Thyroid gland (tissue), 4 donors: ENCODE results near the gene PLBD2. TPM values are rescaled to one million over a fixed set of nuclear protein-coding genes. Genes with fewer than 3 reads are reported as not detected.
A peak's percentile ranks its signal among the peaks of the same experiment; 100 is the strongest.

Source experiments
- DNase-seq, 2 donors: peaks; one replicate each; pipeline ENCODE4 v3.0.0-alpha.2; 2019
- H3K27ac ChIP-seq, 3 donors: fragments of 200-600 bp; sonication (generic); 1 replicate in 2 of 3; 2 replicates in 1 of 3; pipeline ENCODE4 v1.5.1; 2016 to 2019; ENCODE audit warnings: mild to moderate bottlenecking in 1 of 3, moderate library complexity in 1 of 3
- H3K27me3 ChIP-seq: fragments of 200-600 bp; sonication (generic); one replicate; pipeline ENCODE4 v1.5.1; 2019
- H3K36me3 ChIP-seq, 2 donors: fragments of 200-600 bp; sonication (generic); one replicate each; pipeline ENCODE4 v1.5.1; 2016 to 2019
- H3K4me1 ChIP-seq, 2 donors: fragments of 200-600 bp; sonication (generic); one replicate each; pipeline ENCODE4 v1.5.1; 2017 to 2019
- H3K4me3 ChIP-seq, 3 donors: fragments of 200-600 bp; sonication (generic); replicated peaks in 1 of 3; 1 replicate in 2 of 3; 2 replicates in 1 of 3; pipeline ENCODE4 v1.5.1; 2016; ENCODE audit warnings: mild to moderate bottlenecking in 1 of 3
- H3K9me3 ChIP-seq: fragments of 200-600 bp; sonication (generic); one replicate; pipeline ENCODE4 v1.5.1; 2017
- CTCF ChIP-seq, 6 experiments: fragments of 200-600 bp in 3 of 6; fragments of 450-650 bp in 3 of 6; sonication (generic) in 3 of 6; IDR thresholded peaks; one replicate each; pipeline ENCODE4 v1.5.1; 2016 to 2019; ENCODE audit warnings: antibody characterized with exemption in 6 of 6, mild to moderate bottlenecking in 2 of 6, inconsistent platforms in 1 of 6, moderate library complexity in 1 of 6
- POLR2A ChIP-seq, 2 donors: fragments of 450-650 bp; IDR thresholded peaks; one replicate each; pipeline ENCODE4 v1.6.1; 2017; ENCODE audit warnings: antibody characterized with exemption in 2 of 2, mild to moderate bottlenecking in 2 of 2, moderate library complexity in 1 of 2
- WGBS, 2 donors: methylation state at CpG; one replicate each; pipeline ENCODE4 v1.1.5; 2017; 5-methylcytosine and 5-hydroxymethylcytosine counted together
- intact Hi-C: fragments of 100-400 bp; cut with DNase I; formaldehyde crosslinking; loops from one replicate; pipeline ENCODE4 v1.15.1; 2023
- total RNA-seq, 4 donors: library from RNA; depleted of rRNA; stranded (reverse); fragments of >200 nt; gene quantifications; one replicate each; pipeline ENCODE4 v1.2.3, GENCODE V29; 2016

Gene PLBD2
- total RNA-seq, 4 donors from 2014 or later = 21.0 to 51.5 (median 44.3) TPM

- intact Hi-C loops = no loop called here
- TF ChIP-seq CTCF (IDR thresholded peaks at IDR 0.05) (no peak), POLR2A (IDR thresholded peaks at IDR 0.05) (no peak)
- no peak overlapping the region for H3K4me3 ChIP-seq
- no peaks in the 10 kb centered on the region for H3K9me3 ChIP-seq
- H3K27ac ChIP-seq = no peak overlapping the region
- peaks cover 0 to 27% of the 10 kb centered on the region in 2 donors for H3K36me3 ChIP-seq
- H3K27me3 ChIP-seq = no peaks in the 10 kb centered on the region
- no peaks in the 10 kb centered on the region for H3K4me1 ChIP-seq
- 95 to 100% methylated on average over 5 to 7 of the region's 9 CpGs for WGBS, 2 donors
- DNase-seq = no peak
Observed at GRCh38 chr12:113372371-113372770, 14.0 kb downstream of the PLBD2 start.

GRCh38 chr12:113373440-113373839 is 15.1 kb downstream of the PLBD2 start:
- intact Hi-C loops = no loop called here
- peaks cover 0 to 27% of the 10 kb centered on the region in 2 donors for H3K36me3 ChIP-seq
- H3K4me1 ChIP-seq = no peaks in the 10 kb centered on the region
- no peak overlapping the region for H3K27ac ChIP-seq
- no peak for DNase-seq
- H3K9me3 ChIP-seq = no peaks in the 10 kb centered on the region
- 95 to 98% methylated on average over 3 of the region's 3 CpGs for WGBS, 2 donors
- H3K27me3 ChIP-seq = no peaks in the 10 kb centered on the region
- H3K4me3 ChIP-seq = no peak overlapping the region
- TF ChIP-seq CTCF (IDR thresholded peaks at IDR 0.05) (no peak), POLR2A (IDR thresholded peaks at IDR 0.05) (no peak)

- Histone ChIP-seq H3K9me3 (no peaks in the 10 kb centered on the region), H3K27ac (no peak overlapping the region), H3K27me3 (no peaks in the 10 kb centered on the region), H3K36me3 (peaks cover 0 to 27% of the 10 kb centered on the region in 2 donors), H3K4me3 (no peak overlapping the region), H3K4me1 (no peaks in the 10 kb centered on the region)
- 56 to 75% methylated on average over 2 to 3 of the region's 3 CpGs for WGBS, 2 donors
- intact Hi-C loops = no loop called here
- no peak for TF ChIP-seq POLR2A (IDR thresholded peaks at IDR 0.05)
- no peak for TF ChIP-seq CTCF (IDR thresholded peaks at IDR 0.05)
- DNase-seq = peak; percentile 14 to 17
Observed at GRCh38 chr12:113373969-113374368, 15.6 kb downstream of the PLBD2 start.

- TF ChIP-seq POLR2A (IDR thresholded peaks at IDR 0.05) (no peak), CTCF (IDR thresholded peaks at IDR 0.05) (no peak)
- Histone ChIP-seq H3K27ac (no peak overlapping the region), H3K9me3 (no peaks in the 10 kb centered on the region), H3K36me3 (peaks cover 0 to 27% of the 10 kb centered on the region in 2 donors), H3K27me3 (no peaks in the 10 kb centered on the region), H3K4me1 (no peaks in the 10 kb centered on the region), H3K4me3 (no peak overlapping the region)
- intact Hi-C loops = no loop called here
- WGBS, 2 donors = 92 to 94% methylated on average over 4 of the region's 4 CpGs
- DNase-seq = no peak
Observed at GRCh38 chr12:113374823-113375428, 16.5 kb downstream of the PLBD2 start.

- H3K36me3 ChIP-seq = peaks cover 10 to 32% of the 10 kb centered on the region in 2 donors
- no peaks in the 10 kb centered on the region for H3K9me3 ChIP-seq
- no peak overlapping the region for H3K27ac ChIP-seq
- intact Hi-C loops = no loop called here
- H3K27me3 ChIP-seq = no peaks in the 10 kb centered on the region
- no peak for TF ChIP-seq CTCF (IDR thresholded peaks at IDR 0.05)
- TF ChIP-seq POLR2A (IDR thresholded peaks at IDR 0.05) = no peak
- H3K4me3 ChIP-seq = no peak overlapping the region
- 88 to 91% methylated on average over 3 of the region's 3 CpGs for WGBS, 2 donors
- DNase-seq = no peak
- no peaks in the 10 kb centered on the region for H3K4me1 ChIP-seq
Observed at GRCh38 chr12:113378291-113378690, 19.9 kb downstream of the PLBD2 start.
